Stimulated activated CD8-positive, alpha-beta memory T cell treated with anti-CD3 and anti-CD28 coated beads, Interleukin-7, amount 100 ng/mL, for 4 hours (primary cell): Measurements from ENCODE around the gene PHYH.
"Not testable (repeated sequence)": the region's sequence is repeated elsewhere in the genome, so short reads cannot be mapped to it uniquely, and the experiment has no call there.

ENCODE experiments used
- DNase-seq, 2 donors: peaks; one replicate each; pipeline ENCODE4 v3.0.0-alpha.2; 2020; ENCODE audit warnings: low read depth in 2 of 2

Gene PHYH

DNA sequence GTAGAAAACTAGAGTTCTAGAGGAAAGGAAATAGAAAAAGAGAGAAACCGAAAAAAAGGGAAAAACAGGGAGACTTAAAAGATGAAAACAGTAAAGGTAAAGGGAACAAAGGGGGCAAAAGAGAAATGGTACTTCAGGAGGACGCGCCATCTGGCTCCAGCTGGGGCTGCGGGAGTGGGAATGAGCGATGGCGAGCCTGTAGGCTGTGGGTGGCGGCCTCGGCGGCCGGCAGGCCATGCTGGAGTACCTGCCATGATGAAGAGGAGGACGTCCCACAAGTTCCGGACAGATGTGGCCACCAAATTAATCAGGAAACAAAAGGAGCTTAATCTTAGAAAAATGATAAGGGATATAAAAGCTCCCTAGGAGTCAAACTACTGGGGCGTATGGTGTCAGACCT lies 21.7 kb upstream of the PHYH start:
- no peak for DNase-seq

GRCh38 chr10:13319166-13319565 lies 19.3 kb upstream of the PHYH start:
- no peak for DNase-seq

- DNase-seq = no peak
These were observed 17.6 kb upstream of the PHYH start for GRCh38 chr10:13317474-13317873.

GRCh38 chr10:13316635-13317311 lies 16.9 kb upstream of the PHYH start:
- DNase-seq = no peak

DNA sequence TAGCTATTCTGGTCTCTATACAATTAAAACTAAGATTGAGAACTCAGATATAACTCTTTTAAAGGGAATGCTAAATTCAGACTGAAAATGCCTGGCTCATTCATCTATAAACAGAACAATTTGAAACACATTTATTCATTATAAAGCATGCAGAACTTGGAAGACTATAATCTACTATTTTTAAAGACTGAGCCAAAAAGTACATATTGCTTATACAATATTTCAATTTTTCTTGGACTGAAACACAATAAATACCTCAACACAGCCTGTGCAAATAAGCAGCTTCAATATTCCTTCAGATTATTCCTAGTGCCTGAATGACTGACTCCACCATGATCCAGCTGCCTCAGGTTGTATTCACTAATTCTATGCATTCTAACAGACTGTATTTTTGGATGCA lies 15.5 kb upstream of the PHYH start:
- DNase-seq = no peak

- DNase-seq = no peak
These were observed 11.3 kb upstream of the PHYH start for GRCh38 chr10:13311177-13311575.

GRCh38 chr10:13310518-13311176 lies 10.8 kb upstream of the PHYH start:
- no peak for DNase-seq

GRCh38 chr10:13309792-13310191 lies 9.9 kb upstream of the PHYH start:
- DNase-seq = no peak

GRCh38 chr10:13308096-13308495 lies 8.2 kb upstream of the PHYH start:
- DNase-seq = no peak

- DNase-seq = no peak
These were observed 6.2 kb upstream of the PHYH start for GRCh38 chr10:13306103-13306502.

GRCh38 chr10:13302821-13303555 lies 3.1 kb upstream of the PHYH start:
- DNase-seq = no peak

DNA sequence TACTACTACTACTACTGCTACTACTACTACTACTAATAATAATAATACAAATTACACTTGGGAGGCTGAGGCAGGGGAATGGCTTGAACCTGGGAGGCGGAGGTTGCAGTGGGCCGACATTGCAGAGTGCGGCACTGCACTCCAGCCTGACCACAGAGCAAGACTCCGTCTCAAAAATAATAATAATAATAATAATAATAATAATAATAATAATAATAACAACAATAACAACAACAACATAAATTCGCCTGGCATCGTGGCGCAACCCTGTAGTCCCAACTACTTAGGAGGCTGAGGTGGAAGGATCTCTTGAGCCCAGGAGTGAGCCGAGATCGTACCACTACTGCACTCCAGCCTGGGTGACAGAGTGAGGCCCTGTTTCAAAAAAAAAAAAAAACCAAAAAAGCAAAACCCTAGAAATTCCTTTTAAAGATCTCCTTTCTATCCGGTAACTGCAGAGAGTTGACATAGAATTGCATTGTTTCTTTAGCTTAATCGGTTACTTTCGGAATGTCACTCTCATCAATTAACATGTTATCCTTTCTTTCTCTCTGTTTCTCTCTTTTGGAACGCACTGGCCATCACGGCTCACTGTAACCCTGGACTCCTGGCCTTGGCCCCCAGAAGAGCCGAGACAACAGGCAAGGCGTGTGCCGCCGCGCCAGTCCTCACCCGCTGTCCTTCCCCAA lies 972 bp downstream of the PHYH start:
- DNase-seq = no peak

- DNase-seq = no peak
These were observed 3.4 kb downstream of the PHYH start for GRCh38 chr10:13296476-13296875.

GRCh38 chr10:13294784-13295183 lies 5.1 kb downstream of the PHYH start:
- DNase-seq = no peak

- no peak for DNase-seq
These were observed 7.8 kb downstream of the PHYH start for GRCh38 chr10:13291821-13292773.

DNA sequence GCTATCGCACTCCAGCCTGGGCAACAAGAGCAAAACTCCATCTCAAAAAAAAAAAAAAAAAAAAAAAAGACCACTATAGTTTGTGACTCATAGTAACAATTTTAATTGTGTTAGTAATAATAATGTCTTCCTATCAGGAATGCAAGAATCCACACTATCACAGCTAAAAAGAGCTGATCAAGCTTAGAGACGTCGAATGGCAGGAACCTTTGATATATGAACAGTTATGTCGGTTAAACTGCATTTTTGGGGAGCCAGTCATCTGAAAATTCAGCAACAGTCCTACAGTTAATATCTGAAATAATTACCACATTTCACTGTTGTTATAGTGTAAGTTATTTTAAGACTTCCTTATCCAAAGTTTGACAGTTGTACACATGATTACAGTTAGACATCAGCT lies 8.8 kb downstream of the PHYH start:
- no peak for DNase-seq

GRCh38 chr10:13284050-13284449 lies 15.8 kb downstream of the PHYH start:
- no peak for DNase-seq

GRCh38 chr10:13282348-13282747 lies 17.5 kb downstream of the PHYH start:
- not testable (repeated sequence) for DNase-seq

- no peak for DNase-seq
These were observed 23.0 kb downstream of the PHYH start for GRCh38 chr10:13276749-13277365.

DNA sequence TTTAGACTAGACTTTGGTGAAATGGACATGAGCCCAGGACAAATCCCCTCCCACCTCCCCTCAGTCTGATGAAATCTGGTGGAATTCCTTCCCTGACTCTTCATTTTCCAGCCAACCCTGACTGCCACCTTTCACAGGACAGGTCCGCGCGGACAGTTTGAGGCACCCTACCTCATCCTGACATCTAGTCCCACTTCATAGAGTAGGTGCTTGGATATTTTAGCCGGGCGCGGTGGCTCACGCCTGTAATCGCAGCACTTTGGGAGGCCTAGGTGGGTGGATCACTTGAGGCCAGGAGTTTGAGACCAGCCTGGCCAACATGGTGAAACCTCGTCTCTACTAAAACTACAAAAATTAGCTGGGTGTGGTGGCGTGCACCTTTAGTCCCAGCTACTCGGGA lies 23.7 kb downstream of the PHYH start:
- not testable (repeated sequence) for DNase-seq

DNA sequence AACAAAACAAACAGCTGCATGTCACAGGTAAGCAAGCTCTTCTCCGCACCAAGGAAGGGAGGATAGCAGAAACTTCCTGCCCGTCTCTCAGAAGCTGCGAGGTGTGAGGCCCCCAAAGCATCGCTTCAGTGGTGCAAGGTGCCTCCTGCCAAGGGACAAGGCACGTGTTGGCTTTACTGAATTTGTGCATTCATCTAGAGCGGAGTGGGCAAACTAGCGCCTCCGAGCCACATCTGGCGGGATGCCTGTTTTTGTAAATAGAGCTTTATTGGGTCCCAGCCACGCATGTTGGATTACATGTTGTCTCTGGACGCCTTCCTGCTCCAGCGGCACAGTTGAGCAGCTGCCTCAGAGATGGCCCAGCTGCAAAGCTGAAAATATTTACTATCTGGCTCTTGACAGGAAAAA lies 27.7 kb downstream of the PHYH start:
- DNase-seq = no peak
